Hematopoietic multipotent progenitor cell treated with erythropoietin and hydrocortisone succinate and interleukin-3 and kit ligand, for 4 days (in vitro differentiated cells): ENCODE data around the gene NEB.
A peak's percentile ranks its signal among the peaks of the same experiment; 100 is the strongest.

Source experiments
- DNase-seq: peaks from one replicate; pipeline ENCODE4 v3.0.0-alpha.2; 2015

NEB gene

GRCh38 chr2:151438506-151438905, 295.8 kb downstream of the NEB start:
- DNase-seq = no peak

- peak; percentile 66 for DNase-seq
Observed at GRCh38 chr2:151437630-151438029, 296.6 kb downstream of the NEB start.
